ENCODE data around the gene TPM3.
A peak's percentile ranks its signal among the peaks of the same experiment; 100 is the strongest.
"Not testable (repeated sequence)": the region's sequence is repeated elsewhere in the genome, so short reads cannot be mapped to it uniquely, and the experiment has no call there.

TPM3 gene

GRCh38 chr1:154159554-154159953 is 32.3 kb downstream of the TPM3 start:
- no peak for DNase-seq

DNA sequence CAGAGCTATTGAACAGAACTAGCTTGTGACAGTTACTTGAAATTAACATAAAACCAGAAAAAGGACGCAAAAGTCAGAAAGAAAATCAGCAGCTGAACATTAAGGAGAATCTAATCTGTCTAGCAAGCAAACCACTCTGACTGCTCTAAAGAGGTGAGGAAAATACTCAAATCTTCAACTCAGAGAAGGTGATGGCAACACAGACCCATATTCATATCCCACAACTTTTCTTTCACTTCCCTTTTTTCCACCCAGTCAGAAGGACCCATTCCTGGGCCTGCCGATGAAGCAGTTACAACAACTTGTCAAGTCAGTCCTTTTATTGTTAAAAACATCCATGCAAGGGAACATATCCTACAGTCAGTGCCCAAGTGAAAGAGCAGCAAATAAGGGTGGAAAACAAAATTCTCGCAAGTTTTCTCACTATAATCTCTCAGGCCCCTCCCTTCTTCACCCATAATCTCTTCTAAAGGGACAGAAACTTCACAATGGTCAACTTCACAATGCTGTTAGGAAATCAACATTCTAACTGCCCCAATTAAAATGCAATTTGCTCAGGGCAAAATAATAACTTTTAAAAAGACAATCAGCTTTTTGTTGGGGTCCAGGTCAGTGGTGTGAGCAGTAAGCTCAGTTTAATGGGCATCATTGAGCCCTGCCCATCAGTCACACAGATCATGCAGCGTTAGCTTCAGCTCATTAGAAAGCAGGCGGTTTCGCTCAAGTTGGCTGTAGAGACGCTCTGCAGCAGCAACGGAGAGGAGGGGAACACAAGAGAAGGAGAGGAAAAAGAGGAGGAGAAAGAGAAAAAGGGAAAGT is 33.4 kb downstream of the TPM3 start:
- DNase-seq, result no peak

DNA sequence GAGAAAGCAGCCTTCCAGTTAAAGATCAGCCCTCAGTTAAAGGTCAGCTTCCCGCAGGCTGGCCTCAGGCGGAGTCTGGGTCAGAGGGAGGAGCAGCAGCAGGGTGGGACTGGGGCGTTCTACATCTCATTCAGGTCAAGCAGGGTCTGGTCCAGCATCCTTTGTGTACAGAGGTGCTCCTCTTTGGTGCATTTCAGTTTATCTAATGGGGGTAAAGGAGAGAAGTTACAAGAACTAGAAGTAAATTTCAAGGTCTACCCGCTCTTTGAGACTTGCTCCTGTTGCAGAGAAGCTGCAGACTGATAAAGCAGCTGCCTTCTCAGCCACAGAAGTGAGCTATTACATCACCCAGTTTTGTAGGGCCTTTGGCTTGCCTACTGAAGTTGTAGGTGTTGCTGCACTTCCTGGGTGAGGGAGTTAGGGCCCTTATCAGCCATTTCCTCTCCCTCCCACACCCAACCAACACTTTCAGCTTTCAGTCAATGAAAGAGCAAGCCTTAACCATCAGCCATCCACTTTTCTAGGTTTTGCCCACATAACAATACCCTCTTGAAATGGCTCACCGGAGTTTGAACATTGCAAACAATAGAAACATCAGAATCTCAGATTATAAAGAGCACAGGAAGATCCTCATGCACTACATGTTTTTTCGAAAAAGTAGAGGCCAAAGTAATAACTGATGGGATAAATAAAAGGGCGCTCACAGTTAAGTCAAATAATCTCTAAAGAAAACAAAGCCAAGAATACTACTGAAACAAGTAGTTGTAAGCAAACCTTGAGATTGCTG is 34.2 kb downstream of the TPM3 start:
- DNase-seq, result peak; percentile 77

DNA sequence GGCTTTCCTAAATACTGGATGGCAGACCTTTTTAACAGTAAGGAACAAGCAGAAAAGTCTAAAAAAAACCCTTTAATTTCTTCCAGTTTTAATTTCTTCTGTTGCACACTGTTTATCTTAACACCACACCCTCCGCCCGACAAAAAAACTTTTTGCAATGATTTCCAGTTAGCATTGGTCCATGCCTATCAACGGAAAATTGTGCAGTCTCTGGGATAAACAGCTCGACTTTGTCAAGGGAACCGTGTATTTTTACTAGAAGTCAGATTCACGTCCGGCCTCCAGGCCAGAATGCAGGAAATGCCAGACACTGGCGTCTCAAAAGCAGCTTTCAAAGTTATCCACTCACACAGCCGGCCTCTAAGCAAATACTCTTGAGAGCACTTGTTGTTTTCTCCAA is 36.6 kb downstream of the TPM3 start:
- DNase-seq, result no peak

DNA sequence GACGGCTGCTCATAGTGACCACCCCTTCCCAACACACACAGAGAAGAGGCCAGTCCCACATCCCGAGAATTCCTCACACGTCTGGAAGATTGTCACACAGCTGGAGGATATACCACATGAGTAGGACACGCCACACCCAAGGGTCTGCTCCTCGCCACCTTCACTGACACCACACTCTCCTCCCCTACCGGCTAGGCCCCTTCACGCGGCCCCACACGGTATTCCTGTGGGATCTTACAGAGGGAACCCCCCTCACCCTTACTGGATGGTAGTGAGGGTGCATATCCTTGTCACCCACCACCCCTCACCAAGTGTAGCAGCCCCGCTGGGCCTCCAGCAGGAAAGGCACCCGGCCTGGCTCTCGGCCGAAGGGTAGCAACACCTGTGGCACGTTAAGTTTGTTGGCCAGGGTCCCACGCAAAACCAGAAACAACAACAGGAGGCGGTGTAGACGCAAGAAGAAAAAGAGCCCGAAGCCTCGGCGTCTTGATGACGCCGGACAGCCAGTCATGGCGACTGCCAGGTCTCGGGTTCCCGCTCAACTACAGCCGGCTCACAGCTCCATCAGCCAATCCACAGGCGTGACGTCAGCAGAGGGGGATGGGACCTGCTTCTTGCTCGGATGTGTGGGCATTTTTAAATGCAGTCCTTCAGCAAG is 37.2 kb downstream of the TPM3 start, which contains the start of gene NUP210L:
Gene NUP210L (minus strand): TSS at position 540 of the 658 bp plus-strand sequence.
- DNase-seq, result no peak

GRCh38 chr1:154154053-154154452 is 37.8 kb downstream of the TPM3 start:
- DNase-seq, result no peak

- DNase-seq, result no peak
These were observed 40.6 kb downstream of the TPM3 start for GRCh38 chr1:154151311-154151710.

- DNase-seq, result no peak
These were observed 43.1 kb downstream of the TPM3 start for GRCh38 chr1:154148807-154149206.

GRCh38 chr1:154147505-154147904 is 44.4 kb downstream of the TPM3 start:
- not testable (repeated sequence) for DNase-seq

DNA sequence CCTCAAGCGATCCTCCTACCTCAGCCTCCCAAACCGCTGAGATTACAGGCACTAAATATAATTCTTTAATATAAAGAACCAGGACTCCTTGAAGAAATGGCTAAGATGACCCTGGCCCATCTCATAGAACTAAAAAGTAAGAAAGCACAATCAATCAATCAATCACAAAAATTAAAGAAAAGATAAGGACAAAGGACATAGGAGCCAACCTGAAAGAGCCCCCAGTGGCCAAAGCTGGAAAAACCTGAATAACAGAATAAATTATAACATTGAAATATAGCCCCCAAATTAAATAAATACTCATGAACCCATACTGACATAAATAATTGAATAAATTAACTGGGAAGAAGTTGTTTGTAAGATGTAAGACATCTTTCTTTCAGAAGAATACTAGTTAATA is 45.9 kb downstream of the TPM3 start:
- DNase-seq, result no peak

DNA sequence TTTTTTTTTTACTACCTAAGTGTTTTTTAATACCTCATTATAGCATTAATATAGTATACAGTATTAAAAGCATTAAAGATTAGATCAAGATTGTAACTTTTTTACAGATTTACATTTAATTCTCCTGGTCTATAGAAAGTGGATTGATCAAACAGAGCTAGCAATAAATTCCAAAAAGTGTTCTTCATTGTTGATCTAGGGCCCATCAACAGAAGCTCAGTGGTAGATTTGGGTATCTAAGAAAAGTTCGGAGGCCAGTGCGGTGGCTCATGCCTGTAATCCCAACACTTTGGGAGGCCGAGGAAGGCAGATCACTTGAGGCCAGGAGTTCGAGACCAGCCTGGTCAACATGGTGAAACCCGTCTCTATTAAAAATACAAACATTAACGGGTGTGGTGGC is 49.5 kb downstream of the TPM3 start:
- DNase-seq, result no peak

GRCh38 chr1:154141240-154141639 is 50.7 kb downstream of the TPM3 start:
- DNase-seq, result no peak

DNA sequence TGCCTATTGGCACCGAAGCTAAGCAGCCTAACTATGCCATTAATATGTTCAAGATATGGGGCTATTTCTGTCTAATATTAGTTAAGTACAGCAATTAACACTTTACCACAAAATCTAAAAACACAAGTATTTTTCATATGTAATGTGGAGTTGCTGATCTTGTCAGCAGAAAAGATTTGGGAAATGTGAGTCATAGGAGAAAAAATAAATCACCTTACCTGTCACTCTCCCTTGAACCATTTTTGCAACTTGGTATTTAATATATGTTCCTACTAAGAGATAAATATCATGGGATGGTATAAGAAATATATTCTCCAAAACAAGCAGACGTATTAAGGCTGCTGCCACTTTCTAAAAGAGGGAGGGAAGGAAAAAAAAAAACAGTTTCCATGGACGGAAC is 54.0 kb downstream of the TPM3 start:
- DNase-seq, result no peak

GRCh38 chr1:154133256-154133655 is 58.6 kb downstream of the TPM3 start:
- no peak for DNase-seq

GRCh38 chr1:154129391-154129970 is 62.4 kb downstream of the TPM3 start:
- DNase-seq, result no peak

DNA sequence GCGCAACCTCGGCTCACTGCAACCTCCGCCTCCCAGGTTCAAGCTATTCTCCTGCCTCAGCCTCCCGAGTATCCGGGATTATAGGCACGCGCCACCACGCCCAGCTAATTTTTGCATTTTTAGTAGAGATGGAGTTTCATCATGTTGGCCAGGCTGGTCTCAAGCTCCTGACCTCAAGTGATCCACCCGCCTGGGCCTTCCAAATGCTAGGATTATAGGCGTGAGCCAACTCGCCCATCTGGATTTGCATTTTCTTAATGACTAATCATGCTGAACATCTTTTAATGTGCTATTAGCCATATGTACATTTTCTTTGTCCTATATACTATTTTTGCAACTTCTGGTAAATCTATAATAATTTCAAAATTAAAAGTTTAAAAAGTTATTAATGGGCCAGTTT is 68.7 kb downstream of the TPM3 start:
- DNase-seq, result not testable (repeated sequence)

- DNase-seq, result no peak
These were observed 74.3 kb downstream of the TPM3 start for GRCh38 chr1:154117642-154118041.

DNA sequence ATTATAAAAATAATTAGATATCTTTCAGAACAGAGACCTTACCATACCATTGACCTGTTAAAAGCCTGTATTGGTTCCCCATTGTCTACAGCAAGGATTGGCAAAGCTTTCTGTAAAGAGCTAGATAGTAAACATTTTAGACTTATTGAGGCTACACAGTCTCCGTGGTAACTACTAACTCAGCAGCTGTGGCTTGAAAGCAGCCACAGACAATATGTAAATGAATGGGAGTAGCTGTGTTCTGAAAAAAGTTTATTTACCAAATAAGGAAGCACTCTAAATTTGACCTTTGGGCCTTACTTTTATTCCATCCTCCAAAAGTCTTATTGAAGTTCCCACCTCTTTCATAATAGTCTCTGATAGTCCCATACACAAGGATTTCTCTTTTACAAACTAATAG is 76.7 kb downstream of the TPM3 start:
- no peak for DNase-seq

Data from activated CD8-positive, alpha-beta memory T cell treated with anti-CD3 and anti-CD28 coated beads for 24 hours (primary cell).